Measurements from ENCODE around the gene CLIC1.

The CLIC1 gene

GRCh38 chr6:31736021-31736767 lies at the start of gene CLIC1:
Gene CLIC1 (minus strand): TSS chr6:31736530. CDS start chr6:31736300, 230 bp downstream.
- peak; percentile 91 for DNase-seq

- DNase-seq, result no peak
Measured at GRCh38 chr6:31785475-31785874, 49.1 kb upstream of the CLIC1 start.

GRCh38 chr6:31784098-31784925 lies 48.0 kb upstream of the CLIC1 start:
- peak; percentile 53 for DNase-seq

GRCh38 chr6:31782126-31782855 lies 46.0 kb upstream of the CLIC1 start:
- DNase-seq, result no peak

GRCh38 chr6:31781244-31782125 lies 45.2 kb upstream of the CLIC1 start:
- no peak for DNase-seq

GRCh38 chr6:31780507-31781243 lies 44.3 kb upstream of the CLIC1 start:
- no peak for DNase-seq

- DNase-seq, result no peak
Measured at GRCh38 chr6:31779908-31780307, 43.6 kb upstream of the CLIC1 start.

- DNase-seq, result no peak
Measured at GRCh38 chr6:31778999-31779885, 42.9 kb upstream of the CLIC1 start.

- DNase-seq, result no peak
Measured at GRCh38 chr6:31778193-31778592, 41.9 kb upstream of the CLIC1 start.

GRCh38 chr6:31777667-31778050 lies 41.3 kb upstream of the CLIC1 start:
- DNase-seq, result no peak

- DNase-seq, result peak; percentile 88
Measured at GRCh38 chr6:31776989-31777666, 40.8 kb upstream of the CLIC1 start, which contains the start of gene VWA7. Gene VWA7 (minus strand): TSS chr6:31777328. CDS start chr6:31776779, 549 bp downstream.

- DNase-seq, result peak; percentile 46
Measured at GRCh38 chr6:31776485-31776988, 40.2 kb upstream of the CLIC1 start.

- DNase-seq, result no peak
Measured at GRCh38 chr6:31775633-31776484, 39.5 kb upstream of the CLIC1 start.

- no peak for DNase-seq
Measured at GRCh38 chr6:31775184-31775583, 38.9 kb upstream of the CLIC1 start.

- DNase-seq, result peak; percentile 38
Measured at GRCh38 chr6:31771992-31772358, 35.6 kb upstream of the CLIC1 start.

- no peak for DNase-seq
Measured at GRCh38 chr6:31770860-31771259, 34.5 kb upstream of the CLIC1 start.

GRCh38 chr6:31769684-31770371 lies 33.5 kb upstream of the CLIC1 start:
- DNase-seq, result peak; percentile 90
